GM20431 (cell line): ENCODE data around the gene BRSK1.

ENCODE experiments used
- in situ Hi-C: fragments of 300-500 bp; cut with MseI, MboI; formaldehyde crosslinking; loops from one replicate; pipeline ENCODE4 v1.15.0; 2020; ENCODE audit warnings: low sequenced_read_pairs; ENCODE audit not compliant: unreplicated experiment

BRSK1 gene

DNA sequence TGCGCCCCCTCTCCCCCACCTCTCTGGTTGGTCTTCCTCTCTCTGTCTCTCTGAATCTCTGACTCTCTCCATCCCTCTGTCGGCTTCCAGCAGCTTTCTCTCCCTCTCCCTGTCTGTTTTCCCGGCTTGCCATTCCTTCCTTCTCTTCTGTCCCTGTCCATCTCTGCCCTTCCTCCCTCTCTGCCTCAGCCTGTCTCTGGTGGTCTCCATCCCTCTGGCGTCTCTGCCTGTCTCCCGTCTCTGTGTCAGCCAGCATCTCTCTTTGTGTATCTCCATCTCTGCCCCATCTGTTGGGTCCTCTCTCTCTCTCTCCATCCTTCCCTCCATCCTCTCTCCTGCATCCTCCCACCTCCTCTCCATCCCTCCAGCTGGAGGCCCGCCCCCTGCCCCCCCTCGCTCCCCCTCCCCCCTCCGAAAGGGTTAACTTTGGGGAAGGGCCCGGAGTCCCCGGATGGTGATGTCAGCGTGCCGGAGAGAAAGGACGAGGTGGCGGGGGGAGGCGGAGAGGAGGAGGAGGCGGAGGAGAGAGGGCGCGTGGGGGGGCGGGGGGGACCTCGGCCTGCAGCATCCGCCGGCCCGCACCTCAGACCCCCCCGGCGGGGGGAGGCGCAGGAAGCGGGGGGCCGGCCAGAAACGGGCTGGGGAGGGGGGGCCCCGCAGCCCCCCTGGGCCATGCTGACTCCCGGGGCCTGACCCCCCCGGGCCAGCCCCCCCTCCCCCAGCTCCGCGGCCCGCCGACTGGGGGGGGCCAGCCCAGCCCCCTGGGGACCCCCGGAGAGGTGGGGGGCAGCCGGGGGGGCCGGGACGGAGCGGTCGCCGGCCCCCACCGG lies at the start of gene BRSK1:
Gene BRSK1, plus strand, starts transcription at position 450 of the 830 bp plus-strand sequence. CDS start 446 bp downstream, outside the sequence.
- in situ Hi-C loops, result no loop called here

DNA sequence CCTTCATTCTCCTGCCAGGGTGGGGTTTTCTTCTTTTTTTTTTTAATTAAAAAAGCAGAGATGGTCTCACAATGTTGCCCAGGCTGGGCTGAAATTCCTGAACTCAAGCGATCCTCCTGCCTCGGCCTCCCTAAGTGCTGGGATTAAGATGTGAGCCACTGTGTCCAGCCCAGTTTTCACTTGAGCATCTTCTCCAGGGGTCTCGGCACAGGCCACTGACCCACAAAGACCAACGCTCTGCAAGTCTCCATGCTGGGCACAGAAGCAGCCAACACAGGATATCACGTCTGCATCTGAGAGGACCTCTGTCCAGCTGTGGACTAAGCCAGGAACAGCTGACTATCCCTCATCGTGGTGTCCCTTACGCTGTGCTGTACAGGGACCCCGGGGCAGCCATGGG lies 45.8 kb upstream of the BRSK1 start:
- in situ Hi-C loops, result no loop called here

DNA sequence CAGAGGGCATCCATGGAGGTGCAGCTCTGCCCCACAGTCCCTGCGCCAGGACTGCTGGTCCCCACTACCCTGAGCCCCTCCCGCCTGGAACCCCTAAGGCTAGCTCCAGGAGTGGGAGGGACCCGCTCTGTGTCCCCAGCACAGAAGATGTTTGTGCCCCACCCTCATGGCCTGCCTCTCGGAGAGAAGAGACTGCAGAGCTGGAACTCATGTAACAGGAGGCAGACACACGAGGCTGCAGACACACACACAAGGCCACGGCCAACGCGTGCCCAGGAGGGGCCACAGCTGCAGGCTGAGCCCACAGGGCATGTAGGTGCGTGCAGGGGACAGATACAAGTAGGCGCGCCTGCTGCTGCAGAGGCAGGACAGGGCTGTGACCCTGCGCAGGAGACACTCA lies 44.8 kb upstream of the BRSK1 start:
- in situ Hi-C loops, result no loop called here

DNA sequence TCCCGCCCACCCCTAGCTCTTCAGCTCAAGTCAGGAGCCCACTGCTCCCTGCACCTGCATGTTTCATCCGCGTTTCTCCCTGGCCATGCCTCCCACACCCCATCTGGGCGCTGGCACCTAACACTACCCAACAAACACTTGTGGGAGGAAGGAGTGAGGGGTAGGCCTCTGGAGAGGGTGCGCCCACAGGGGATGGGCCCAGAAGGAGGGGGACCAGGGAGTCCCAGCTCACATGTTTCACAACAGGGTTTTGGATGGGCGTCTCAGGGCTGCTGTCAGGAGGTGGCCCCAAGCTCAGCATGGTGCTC lies 43.1 kb upstream of the BRSK1 start:
- in situ Hi-C loops, result no loop called here

DNA sequence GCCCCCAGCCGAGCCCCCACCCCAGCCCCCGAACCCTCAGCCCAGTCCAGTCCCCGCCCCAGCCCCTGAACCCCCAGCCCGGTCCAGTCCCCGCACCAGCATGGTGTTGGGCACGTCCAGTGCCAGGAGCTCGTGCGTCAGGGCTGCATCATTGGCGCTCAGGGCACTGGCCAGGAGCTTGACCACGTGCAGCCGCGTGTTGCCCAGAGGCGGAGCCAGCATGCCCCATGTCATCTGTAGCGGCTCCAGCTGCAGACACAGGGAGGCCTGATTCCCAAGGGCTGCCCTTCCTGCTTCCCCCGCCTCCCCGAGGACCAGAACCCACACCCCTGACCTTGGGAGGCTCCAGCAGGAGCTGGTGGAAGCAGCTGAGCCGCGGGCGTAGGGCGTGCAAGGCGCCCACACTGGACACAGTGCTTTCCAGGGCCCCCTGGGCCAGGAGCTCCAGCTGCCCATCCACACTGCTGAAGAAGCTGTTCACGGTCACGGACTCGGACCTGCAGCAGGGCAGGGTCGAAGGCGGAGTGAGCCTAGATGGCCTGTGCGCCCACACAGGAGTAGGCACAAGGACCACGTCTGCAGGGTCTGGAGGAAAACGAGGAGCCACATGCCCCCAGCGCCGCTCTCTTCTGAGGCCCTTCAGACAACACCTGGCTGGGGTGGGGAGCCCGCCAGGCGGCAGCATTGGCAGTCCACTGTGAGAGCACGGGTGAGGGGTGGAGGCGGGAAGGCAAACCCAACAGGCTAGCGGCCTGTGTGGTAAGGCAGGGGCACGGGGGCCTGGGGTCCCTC lies 42.5 kb upstream of the BRSK1 start:
- in situ Hi-C loops, result no loop called here

DNA sequence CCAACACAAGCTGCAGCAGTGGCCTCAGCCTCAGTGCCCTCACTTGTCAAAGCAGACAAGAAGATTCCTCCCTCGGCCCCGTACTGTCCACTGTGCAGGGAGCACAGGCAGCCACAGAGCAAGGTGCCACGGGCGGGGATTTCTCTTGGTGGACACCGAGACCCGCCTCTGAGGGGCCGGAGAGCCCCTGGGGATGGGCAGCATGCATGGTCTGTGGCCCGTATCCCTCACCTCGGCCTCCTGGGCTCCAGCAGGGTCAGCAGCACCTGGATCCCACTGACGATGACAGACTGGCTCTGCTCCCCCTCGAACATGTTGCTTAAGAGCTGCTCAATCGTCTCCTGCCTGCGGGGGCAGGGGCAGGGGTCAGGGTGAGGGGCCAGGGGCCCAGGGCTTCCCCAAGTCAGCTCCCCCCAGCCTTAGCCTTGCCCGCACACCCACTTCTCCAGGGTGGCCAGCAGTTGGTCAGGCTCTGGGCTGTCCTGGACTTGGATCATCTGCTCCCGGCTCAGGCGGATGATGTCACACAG lies 41.8 kb upstream of the BRSK1 start:
- in situ Hi-C loops, result no loop called here

DNA sequence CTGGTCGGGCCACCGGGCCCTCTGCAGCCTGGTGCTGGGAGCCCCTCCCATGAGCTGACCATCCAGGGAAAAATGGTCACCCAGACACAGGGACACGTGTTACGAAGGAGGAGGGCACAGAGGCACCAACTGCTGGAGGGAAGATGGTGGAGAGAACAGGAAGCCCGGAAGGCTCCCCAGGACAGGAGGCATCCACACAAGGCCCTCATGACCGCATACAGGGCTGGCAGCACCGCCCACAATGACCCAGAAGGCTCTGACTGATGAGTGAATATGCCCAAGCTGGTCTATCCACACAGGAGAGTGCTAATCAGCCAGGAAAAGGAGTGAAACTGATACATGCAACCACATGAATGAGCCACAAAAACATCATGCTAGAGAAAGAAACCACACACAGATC lies 41.3 kb upstream of the BRSK1 start:
- in situ Hi-C loops, result no loop called here

DNA sequence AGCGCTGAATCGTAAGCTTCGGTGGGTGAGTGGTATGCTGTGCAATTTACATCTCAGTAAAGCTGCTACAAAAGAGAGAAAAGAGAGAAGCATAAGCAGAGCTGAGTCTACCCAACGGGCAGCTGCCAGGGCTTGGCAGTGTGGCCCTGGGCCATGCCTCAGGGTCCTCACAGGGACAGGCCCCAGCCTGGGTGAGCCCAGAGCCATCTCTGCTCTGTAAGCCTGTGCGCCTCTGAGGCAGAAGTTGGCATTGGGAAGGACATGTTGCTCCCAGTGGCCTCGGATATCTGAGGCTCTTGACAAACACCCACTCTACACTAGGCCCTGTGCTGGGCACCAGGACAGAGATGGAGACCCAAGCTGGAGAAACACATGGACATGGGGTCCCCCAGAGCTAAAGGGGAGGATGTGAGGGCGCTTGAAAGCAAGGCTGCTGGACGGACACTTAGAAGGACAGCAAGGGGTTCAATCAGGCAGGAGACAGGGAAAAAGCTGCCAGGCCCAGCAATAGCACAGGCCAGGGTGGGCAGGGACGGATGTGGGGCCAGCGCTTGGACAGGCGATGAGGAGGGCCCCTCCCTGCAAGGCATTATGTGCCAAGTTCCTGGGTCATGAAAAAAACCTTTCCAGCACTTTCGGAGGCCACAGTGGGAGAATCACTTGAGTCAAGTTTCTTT lies 39.7 kb upstream of the BRSK1 start:
- in situ Hi-C loops, result no loop called here

DNA sequence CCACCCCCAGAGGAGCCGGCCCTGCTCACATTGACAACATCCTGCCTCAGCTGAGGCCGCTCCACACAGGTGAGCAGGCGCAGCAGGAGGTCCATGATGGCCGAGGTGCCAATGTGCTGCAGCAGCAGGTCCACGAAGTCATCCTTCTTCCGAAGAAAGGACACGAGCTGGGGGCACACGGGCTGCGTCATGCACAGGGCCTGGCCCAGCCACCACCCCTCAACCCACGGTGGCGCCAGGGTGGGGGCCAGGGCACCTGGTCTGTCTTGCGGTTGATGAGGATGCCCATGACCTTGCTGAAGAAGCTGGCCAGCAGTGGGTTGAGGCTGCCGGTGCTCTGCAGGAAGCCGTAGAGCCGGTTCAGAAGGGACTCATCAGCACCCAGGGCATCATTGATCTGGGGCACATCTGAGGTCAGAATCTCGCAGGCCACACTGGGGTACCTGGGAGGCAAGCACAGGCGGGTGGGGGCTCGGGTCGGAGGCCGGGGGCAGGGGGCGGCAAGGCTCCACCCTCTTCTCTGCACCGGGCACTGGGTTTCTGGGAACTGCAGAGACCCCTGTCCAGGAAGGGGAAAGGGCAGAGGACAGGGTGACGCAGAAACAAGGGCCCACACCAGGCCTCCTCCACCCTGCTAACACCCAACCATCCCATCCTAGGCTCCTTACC lies 38.4 kb upstream of the BRSK1 start:
- in situ Hi-C loops, result no loop called here

DNA sequence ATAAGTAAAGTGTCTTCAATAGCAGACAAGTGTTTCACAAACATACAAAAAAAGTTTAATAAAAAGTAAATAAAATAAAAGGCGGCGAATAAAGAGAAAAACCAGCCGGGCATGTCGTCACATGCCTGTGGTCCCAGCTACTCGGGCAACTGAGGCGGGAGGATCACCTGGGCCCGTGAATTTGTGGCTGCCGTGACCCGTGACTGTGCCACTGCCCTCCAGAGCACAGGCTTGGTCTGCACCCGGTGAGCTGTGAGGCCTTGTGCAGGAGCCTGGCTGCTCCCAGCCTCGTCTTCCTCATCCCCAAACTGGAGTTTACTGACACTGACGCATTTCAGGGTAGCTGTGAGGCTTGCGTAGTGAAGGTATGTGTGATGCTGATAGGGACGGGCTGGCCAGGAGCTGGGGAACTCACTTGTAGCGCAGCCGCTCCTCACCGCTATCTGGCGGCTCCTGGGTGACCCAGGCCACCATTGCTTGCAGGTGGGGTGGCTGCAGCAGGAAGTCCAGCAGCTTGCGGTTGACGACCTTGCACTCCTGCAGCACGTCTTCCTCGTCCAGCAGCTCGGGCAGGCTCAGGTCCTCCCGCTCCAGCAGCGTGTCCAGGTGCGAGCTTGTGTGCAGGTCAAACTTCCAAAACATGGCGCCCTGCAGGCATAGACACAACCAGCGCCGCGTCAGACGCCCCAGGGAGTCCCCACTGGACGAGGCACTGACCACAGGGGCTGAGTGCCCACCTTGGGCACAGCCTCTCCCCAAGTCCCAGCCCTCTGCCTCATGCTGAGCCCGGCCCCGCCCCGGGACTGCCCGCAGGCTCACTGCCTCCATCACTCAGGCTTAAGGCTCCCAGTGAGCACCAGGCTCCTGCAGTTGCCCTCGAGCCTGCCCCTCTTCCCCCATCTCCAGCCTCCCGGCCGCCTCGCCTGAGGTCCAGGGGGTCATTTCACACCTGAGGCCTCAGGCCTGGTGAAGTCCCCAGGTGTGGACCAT lies 37.0 kb upstream of the BRSK1 start:
- in situ Hi-C loops, result no loop called here

DNA sequence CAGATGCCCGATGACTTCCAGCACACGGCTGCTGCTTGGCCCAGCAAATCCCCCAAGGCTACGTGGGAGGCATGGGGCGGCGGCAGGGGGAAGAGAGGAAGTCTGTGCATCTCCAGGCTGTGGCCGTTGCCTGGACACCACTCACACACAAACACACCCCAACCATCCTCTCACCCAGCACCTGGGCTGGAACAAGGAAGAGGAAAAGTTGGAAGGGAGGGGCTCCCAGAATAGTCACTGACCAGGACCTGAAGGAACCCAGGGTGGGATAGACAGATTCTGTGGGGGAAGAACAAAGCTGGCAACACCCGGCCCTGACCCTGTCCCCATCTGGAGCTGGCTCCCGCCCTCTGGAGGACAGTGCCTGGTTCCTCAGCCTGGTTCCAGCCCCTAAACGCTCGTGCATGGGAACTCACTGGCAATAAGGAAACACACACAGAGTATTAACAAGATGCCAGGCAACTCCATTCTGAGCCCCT lies 36.1 kb upstream of the BRSK1 start:
- in situ Hi-C loops, result no loop called here

DNA sequence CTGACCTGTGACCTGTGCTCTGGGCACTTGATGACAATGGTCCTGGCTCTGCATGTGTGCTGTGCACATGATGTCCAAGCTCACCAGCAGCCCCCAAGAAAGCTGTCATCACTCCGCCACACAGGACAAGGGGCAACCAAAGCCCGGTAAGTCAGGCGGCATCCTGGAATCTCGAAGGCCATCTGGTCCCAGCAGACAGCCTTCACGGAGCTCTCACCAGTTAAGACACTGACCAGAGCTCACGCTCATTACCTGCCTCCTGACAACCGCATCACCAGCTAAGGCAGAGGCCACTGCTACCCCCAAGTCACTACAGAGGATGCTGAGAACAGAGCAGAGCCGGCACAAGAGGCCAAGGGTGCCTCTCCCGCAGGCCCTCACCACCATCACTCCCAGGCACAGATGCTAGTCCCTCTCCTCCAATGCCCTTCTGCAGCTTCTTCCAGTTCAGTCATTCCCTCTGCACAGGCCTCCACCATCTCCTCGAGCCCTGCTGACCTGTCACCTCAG lies 35.6 kb upstream of the BRSK1 start:
- in situ Hi-C loops, result no loop called here

DNA sequence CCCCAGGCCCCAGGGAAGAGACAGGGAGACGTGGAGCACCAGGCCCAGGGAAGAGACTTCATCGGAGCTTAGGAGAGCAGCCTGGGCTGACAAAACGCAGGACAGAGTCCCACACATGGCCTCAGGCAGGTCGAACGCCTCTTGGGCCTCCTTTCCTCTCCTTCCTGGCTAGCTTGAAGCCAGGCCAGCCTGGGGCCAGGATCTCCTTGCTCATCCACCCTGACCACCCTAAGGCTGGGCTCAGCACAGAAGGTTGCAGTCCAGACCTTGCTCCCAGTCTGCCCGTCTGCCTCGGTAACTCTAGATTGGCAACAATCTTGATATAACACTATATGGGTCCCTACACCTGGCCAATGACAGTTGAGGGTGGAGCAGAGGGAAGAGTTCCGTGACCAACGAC lies 35.1 kb upstream of the BRSK1 start:
- in situ Hi-C loops, result no loop called here

DNA sequence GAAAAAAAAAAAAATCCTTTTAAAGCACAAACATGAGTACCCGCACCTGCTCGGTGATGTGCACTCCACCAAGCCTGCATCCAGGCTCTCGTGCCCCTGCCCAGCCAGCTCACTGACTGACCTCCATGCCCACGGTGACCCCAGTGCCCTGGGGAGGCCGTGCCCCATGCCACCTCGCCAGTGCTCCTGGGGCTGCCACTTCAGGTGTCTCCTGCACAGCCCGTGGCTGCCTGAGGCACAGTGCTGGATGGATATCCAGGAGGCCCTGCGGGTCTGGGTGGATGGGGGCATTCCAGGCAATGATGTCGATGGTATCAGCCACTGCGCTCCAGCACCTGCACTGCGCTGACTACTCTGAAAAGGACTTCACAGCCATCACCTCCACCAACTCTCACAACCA lies 34.0 kb upstream of the BRSK1 start:
- in situ Hi-C loops, result no loop called here

DNA sequence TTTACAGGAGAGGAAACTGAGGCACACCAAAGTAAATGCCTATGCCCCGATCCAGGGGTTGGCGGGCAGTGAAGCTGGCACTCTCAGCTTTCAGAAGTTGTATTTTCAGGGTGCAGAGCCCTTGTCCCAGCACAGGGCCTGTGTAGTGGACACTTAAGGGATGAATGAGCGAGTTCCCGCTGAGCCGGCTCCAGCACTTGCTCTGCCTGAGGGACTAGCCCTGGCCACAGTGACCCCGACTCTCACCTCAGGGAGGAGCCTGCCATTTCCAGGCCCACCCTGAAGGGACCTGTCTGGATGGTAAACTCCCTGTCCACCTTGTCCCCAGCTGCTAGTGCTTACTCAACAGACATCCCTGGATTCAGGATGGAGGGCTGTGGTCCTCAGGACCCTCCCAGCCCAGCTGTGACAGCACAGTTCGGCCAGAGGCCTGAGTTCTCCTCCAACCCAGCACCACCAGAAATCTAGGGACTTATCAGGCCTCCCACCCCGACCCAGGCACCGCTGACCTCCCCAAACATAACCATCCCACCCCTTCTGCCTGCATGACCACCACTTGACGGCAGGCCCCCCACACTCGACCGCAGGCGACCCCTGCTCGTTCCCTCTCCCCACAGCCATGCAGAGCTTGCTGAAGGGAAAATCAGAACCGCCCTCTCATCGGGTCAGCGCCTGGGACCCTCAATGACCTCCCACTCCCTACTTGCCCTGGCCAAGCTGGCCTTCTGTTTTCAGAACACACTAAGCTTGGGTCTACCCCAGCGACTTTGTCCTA lies 33.3 kb upstream of the BRSK1 start:
- in situ Hi-C loops, result no loop called here

DNA sequence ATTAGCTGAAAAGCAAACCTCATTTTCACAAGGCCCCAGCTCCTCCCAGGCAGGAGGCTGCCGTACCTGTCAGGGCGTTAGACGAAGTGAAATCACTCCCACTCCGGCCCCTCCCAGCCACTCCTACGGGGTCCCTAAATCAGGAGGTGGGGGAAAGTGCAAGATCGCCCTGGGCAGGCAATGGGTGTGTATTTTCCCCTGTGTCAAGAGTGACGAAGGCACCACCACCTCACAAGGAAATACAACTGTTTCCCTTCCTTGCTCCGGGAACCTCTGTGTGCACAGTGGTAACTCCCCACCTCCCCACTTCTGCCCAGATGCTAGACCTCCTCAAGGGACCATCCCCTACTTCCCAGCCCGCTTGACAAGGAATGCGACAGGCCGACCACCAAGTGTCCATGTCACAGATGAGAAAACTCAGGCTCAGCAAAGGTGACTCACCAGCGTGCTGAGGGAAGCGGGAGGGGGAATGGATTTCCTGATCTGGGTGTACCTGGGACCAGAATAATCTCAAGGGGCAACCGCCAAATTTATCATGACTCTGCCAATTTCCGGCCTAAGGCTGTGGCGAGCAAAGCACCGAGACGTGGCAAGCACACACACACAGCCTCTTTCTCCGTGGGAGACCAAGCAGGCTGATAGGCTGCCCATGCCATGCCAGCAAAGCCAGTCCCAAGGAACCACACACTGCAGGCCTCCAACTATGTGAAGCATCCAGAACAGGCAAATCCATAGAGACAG lies 32.3 kb upstream of the BRSK1 start:
- in situ Hi-C loops, result no loop called here
